TTC549 (cell line): Measurements from ENCODE around the gene NRXN3.

Experiments
- FAIRE-seq: peaks from 2 replicates; lab custom pipeline; 2012; peaks lifted over from hg19 to GRCh38; lab: Jason Lieb, UNC

Gene NRXN3

GRCh38 chr14:79491161-79491560, 1321.0 kb downstream of the NRXN3 start:
- no peak for FAIRE-seq

DNA sequence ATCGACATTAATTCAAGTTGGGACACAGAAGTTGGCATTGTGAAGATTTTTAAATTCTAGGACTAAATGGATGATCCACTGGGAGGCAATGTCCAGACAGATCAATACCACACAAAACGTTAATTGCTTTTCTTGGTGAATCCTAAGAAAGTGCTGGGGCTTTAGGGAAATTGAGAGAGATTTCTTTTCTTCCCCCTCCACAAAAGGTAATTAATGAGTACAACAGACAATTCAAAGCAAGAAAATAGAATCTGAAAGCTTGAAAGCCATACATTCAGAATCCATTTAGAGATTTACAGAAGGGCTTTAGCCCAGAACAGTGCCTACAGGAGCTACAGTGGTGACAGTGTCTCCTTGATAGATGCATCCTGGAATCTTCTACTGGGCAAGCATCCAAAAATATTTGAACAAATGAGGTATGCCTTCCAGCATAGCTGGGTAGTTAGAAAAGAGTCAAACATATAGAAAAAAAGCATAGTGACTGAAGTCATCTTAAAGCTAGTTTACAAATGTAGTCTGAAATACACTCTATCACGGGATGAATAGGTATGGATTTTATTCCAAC, 1323.0 kb downstream of the NRXN3 start:
- no peak for FAIRE-seq

GRCh38 chr14:79496701-79497100, 1326.5 kb downstream of the NRXN3 start:
- FAIRE-seq = no peak

DNA sequence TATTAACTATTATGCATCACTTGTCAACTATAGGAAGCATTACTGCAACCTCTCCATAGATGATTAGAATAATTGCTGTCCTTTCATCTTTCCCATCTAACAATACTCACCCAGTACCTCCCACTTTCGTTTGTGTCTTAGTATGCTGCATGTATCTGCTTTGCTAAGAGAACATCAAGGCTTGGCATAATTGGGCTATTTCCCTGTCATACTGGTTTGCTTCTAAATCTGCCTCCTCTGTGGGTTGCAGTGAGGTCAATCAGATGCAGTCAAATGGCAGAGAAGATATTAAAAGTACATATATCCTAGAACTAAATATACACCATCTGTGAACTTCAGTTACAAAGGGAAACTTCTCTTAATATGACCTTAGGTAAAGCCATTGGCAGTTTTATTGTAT, 1330.3 kb downstream of the NRXN3 start:
- no peak for FAIRE-seq

DNA sequence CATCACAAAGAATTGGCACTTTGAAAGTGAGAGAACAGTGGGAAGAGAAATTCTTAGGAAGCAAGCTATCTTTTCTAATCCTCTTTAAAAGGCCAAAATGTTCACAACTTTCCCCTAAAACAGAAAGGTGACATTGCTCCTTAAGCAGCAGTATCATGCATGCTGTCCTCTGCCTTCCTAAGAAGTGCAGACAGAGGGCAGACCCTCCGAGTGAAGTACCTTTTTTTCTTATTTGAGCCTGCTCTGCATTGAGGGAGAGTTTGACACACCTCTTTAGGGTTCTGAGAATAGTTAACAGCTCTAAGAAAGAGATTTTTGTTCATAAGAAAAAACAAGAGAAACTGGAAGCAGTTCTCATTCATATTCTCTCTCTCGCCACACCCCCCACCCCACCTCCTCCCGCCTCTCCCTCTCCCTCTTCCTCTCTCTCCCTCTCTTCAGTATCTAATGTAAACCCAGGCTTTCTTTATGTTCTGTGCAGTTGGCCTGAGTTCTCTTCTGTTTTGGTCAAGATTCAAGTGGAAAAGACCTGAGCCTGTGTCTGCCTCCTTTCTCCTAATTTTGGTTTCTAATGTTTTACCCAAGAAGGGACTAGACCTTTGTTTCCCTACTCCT, 1332.1 kb downstream of the NRXN3 start:
- FAIRE-seq = no peak

DNA sequence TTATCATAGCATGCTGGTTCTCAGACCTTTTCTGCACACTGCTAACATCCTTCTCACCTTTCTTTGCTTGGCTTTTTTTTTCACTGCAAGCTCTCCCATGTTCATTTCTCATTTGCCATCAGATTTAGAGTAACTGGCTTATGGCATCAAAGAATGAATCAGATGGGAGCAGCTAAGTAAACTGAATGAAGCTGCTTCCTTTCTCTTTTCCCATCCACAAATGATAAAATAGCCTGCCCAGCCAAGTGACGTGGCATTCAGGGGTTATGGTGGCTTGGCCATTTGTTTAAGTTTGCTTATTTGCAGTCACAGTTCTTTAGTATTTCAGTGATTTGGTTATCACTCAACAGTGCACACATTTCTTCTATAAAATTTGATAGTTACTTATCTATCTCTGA, 1332.6 kb downstream of the NRXN3 start:
- no peak for FAIRE-seq

DNA sequence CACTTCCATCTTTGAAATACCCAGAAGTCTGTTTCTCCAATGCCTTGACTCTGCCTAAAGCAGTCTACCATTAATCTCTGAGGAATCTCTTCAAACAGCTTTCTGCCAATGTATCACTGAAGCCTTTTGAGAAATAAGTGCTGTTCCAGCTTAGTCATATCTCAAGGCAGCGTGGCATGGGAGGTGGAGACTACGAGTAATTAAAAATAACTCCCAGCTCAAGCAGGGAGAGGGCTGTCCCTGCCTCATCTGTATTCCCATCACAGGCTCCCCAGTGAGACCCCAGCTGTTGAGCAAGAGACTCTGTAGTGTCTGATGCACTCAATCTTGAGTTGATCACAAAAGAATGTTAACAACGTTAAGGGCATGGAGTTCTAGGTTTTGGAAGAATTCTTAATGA, 1340.5 kb downstream of the NRXN3 start:
- no peak for FAIRE-seq

DNA sequence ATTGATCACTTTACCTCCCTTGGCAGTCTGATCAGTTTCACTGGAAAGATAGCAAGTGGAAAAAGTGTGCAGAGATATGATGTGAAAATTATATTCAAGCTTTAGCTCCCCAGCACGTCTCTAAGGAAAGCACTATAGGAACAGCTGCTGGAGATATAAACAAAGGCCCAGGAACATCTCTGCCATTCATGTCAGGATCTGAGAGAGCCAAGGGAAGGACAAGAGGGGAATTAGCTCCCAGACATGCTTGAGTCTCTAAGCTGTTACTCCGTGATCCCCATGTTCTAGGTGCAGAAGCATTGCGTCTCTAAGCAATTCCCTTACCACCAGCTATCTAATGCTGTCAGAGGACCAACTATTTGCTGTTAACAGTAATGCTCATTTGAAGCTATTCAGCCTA, 1341.0 kb downstream of the NRXN3 start:
- no peak for FAIRE-seq

- FAIRE-seq = no peak
Measured at GRCh38 chr14:79513446-79513845, 1343.3 kb downstream of the NRXN3 start.

GRCh38 chr14:79514700-79515099, 1344.5 kb downstream of the NRXN3 start:
- no peak for FAIRE-seq

DNA sequence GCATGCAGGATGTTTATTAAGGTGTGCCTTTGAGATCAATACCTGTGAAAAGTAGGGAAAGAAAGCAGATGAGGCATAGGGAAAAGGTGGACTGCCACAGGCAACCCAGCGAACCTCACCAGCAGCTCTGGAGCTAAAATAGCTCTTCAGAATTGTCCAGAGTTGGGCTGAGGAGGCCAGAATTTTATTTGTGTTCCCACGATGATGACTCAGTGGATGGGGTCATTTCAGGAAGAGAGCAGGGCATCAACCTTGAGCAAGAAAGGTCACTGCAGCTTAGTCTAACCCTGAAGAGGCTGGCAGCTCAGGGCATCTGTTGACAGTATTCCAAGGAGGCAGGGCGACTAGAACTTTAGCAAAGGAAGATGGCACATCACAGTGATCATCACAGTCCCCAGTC, 1345.0 kb downstream of the NRXN3 start:
- no peak for FAIRE-seq

- FAIRE-seq = no peak
Measured at GRCh38 chr14:79516009-79516408, 1345.8 kb downstream of the NRXN3 start.

DNA sequence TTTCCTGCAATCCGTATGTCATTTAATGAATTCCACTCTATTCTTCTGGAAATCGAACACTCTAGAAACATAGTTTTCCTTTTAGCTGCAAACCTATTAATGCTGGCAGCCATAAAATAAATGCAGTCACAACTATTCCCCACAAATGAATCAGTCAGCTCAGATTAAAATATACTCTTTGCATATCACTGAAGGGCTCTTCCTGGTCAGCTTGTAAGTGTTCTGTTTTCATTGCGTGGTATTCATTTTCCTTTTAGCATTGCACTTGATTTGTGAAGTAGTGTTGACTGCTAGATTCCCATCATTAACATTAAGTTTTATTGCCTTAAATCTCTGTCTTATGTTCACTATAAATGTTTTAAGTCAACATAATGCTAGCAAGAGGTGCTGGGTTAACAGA, 1355.2 kb downstream of the NRXN3 start:
- no peak for FAIRE-seq

- no peak for FAIRE-seq
Measured at GRCh38 chr14:79528828-79529416, 1358.7 kb downstream of the NRXN3 start.

DNA sequence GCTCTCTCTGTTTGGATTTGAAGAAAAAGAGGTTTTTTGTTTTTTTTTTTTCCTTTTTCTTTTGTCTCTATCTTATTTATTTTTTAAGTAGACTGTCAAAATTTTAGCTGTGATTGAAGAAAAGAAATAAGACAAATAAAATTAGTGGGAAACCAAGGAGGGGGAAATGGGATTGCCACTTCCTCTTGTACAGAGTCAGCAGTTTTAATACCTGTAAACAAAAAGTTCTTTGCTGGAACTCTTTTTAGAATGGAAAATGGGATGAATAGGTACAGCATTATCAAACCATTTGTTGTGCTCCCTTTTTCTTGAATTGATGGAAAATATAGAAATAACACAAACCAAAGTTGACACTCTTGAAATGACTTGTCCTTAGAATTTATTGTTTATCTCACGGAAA, 1360.4 kb downstream of the NRXN3 start:
- no peak for FAIRE-seq

DNA sequence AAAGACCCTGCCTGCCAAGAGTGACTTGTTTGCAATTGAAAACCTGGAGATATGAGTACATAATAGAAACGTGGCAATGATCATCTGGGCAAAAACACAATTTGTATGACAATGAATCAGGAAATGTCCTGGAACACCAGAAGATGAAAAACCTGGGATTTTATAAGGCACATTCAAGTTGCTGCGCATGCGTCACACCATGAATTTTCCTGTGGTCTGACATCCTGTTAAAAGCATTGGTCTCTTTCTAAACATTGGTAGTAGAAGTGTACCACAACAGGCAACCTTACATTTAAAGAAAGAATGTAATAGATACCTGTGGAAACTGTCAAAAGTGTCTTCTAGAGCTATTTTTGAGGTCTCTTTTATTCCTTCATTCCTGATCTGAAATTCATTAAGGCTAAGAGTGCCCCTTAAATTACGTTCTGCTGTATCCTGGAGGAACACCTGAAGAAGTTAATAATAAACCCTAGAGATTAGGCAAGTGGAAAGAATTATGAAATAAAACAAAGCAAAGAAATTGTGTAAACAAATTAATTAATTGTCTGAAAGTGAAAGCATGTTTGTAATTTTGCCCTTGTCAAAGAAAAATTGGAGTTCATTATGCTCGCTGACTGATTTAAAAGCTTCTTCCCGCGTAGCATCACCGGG, 1364.7 kb downstream of the NRXN3 start:
- no peak for FAIRE-seq

- no peak for FAIRE-seq
Measured at GRCh38 chr14:79540394-79540793, 1370.2 kb downstream of the NRXN3 start.

DNA sequence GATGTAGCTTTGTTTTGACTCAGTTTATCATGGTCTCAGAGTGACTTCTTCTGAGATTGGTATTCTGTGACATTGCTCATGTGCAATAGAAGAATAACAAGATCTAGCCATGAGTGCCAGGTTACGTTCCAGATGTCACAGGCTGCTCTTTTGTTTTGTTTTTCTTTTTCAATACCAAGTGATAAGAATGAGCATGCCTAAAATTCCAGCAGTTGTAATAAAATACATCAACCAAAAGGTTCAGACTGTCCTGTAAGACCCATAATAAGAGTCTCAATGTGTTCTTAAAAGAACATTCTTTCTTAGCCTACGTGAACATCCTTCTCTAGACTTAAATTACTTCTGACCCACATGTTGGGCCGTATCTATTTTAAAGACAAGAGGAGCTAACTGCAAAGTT, 1371.9 kb downstream of the NRXN3 start:
- FAIRE-seq = no peak

DNA sequence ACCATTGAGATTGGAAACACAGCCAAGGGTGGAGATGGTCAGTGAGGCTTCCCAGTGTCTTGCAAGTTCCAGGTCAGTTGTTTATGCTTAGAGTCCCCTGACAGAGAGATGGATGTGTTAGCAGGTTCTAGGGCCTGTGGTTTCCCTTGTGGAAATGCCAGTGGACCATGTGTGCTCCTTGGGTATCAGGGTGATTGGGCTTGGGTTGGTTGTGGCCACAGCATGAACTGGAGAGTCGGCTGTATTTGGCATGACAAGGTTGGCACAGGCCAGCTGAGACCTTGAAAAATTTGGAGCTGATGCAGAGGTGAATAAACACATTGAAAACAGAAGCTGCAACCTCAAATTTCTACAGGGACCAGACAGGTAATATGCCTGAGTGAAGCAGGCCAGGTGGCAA, 1373.2 kb downstream of the NRXN3 start:
- FAIRE-seq = no peak

DNA sequence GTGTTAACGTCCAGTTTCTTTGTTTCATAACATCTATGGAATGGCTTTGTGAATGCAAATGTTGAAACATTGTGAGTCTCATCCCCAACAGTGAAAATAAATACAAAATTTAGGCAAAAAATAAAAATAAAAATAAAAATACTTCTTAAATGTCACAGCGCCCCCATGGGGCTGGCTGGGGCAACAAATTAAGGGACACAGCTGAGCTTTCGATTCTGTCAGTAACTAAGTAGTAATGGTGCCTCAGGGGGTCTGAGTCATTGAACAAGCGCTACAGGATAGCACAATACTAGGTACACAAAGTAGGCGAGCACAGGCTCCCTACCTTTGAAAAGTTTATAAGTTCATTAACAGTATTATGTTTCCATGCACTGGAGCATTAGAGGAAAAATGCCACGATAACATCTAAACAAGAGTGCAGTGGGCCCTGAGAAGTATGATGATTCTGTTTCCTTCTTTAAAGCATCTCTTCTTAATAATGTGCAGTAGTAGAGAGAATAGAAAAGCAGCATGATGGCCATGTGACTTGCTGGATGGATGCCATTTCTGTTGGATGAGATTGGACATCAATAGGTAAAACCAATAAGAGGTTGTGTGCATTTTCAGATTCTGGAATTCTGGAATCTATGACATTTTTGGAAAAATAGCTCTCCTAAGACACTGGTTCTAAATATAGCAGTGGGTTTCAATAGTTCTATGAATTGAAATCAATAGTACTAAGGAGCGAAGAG, 1374.0 kb downstream of the NRXN3 start:
- no peak for FAIRE-seq

DNA sequence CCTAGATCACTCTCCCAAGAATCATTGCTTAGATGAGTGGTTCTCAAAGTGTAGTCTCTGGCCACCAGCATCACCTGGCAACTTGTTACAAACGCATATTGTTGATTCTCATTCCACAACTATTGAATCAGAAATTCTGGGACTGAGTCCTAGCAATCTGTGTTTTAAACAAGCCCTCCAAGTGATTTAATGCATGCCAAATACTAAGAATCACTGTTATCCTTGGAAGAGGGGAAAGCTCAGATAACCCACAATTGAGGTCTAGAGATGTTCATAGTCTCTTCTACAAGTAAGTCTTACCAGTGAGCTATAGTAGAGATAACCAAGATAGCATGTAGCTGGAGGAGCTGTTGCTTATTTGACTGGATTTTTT, 1374.5 kb downstream of the NRXN3 start:
- no peak for FAIRE-seq

DNA sequence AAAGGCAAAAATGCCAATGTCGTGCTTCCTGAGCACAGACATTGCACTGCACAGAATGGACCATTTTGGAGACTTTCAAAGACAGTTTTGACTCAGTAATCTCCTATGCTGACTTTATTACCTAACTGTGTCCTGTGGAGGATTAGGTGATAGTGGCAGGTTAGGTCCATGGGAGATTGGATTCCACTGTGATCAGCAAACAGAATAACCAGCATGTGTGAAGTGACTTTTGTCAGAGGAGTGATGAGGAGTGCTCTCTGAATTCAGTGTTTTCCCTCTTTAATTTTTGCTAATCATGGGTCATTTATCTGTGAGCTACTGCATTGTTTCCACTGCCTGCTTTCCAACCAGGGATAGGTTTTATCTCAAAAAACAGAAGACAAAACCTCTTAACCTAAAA, 1378.7 kb downstream of the NRXN3 start:
- FAIRE-seq = no peak

GRCh38 chr14:79549515-79549914, 1379.3 kb downstream of the NRXN3 start:
- no peak for FAIRE-seq
